Ovary (tissue), 3 donors: ENCODE data around the gene CACNA1E.

Experiments
- CTCF ChIP-seq, 3 donors: fragments of 450-650 bp in 2 of 3; fragments of 200-600 bp in 1 of 3; IDR thresholded peaks; one replicate each; pipeline versions ENCODE4 v1.5.1 to v1.8.0; 2016 to 2022; ENCODE audit warnings: antibody characterized with exemption in 3 of 3, mild to moderate bottlenecking in 1 of 3
- EP300 ChIP-seq: sonication (generic); formaldehyde crosslinking; IDR thresholded peaks from one replicate; pipeline ENCODE4 v1.6.1; 2017; ENCODE audit warnings: antibody characterized with exemption
- POLR2A ChIP-seq: fragments of 450-650 bp; IDR thresholded peaks from one replicate; pipeline ENCODE4 v1.6.1; 2017; ENCODE audit warnings: antibody characterized with exemption, mild to moderate bottlenecking, moderate library complexity
- donor health status: DM: no; HTN: no; CAD: no.

- TF ChIP-seq CTCF (IDR thresholded peaks at IDR 0.05) (no peak), POLR2A (no peak), EP300 (no peak)
Measured at GRCh38 chr1:181603735-181604410, 120.6 kb downstream of the CACNA1E start.
